ENCODE results near the gene ARHGAP26. TPM values are rescaled to one million over a fixed set of nuclear protein-coding genes. Genes with fewer than 3 reads are reported as not detected.

ARHGAP26 gene
- total and polyA plus RNA-seq, 2 donors (not counting 3 experiments of a cell fraction or from before 2014, with no cell fraction given) = 3.1 to 16.2 TPM

DNA sequence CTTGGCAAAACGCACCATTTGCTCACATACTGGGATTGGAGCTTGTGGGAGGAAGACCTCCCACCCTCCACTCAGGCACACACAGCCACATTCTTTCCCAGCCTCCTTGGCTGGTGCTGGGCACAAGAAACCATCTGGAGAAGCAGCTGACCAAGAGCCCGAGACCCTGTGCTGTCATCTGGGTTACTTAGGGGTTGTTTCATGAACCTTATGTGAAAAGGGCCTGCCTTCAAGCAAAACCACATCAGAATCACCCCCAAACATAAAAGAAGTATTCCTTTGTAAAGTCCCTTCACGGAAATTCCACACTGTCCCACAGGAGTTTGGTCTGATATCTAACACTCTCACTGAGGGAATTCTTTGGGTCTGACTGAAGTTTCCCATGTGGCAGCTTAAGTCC is 461.2 kb downstream of the ARHGAP26 start:
- CTCF ChIA-PET = no interaction called here
- intact Hi-C loops (cut with micrococcal nuclease) = no loop called here
- no peak for DNase-seq (ENCODE audit: low read depth, low spot score)
- no TSS peak for BruUV-seq (replicated peaks)
- Histone ChIP-seq H3K79me2 (ENCODE audit: control insufficient read depth, insufficient read depth, low read length) (no peaks in the 10 kb centered on the region), H3K36me3 (ENCODE audit: control insufficient read depth in 2 of 2, extremely low read depth in 1 of 2, insufficient read depth in 2 of 2, low read length in 2 of 2) (no peaks in the 10 kb centered on the region), H3K9me1 (replicated peaks; ENCODE audit: control insufficient read depth, extremely low read depth, insufficient read depth, low read length) (no peaks in the 10 kb centered on the region), H3K27me3 (ENCODE audit: control insufficient read depth in 2 of 2, insufficient read depth in 2 of 2, low read length in 2 of 2) (no peaks in the 10 kb centered on the region), H3K9me3 (replicated peaks; ENCODE audit: control insufficient read depth, insufficient read depth, low read length) (no peaks in the 10 kb centered on the region), H2AFZ (ENCODE audit: low read depth, low read length) (no peak overlapping the region), H3K4me1 (ENCODE audit: control insufficient read depth, extremely low read depth, insufficient read depth, low read length) (no peaks in the 10 kb centered on the region), H3K4me2 (ENCODE audit: insufficient read depth, low read length) (no peak overlapping the region), H3K27ac (ENCODE audit: insufficient read depth, low read depth, low read length) (no peak overlapping the region), H4K20me1 (replicated peaks; ENCODE audit: control insufficient read depth, extremely low read depth, insufficient read depth, low read length) (no peaks in the 10 kb centered on the region), H3K9ac (replicated peaks; ENCODE audit: extremely low read depth, insufficient read depth, low read length) (no peak overlapping the region), H3K4me3 (replicated peaks in 1 of 3; ENCODE audit: insufficient read depth in 1 of 3, low read depth in 1 of 3, low read length in 3 of 3) (no peak overlapping the region)
- dilution Hi-C loops (cut with MboI; ENCODE audit: extremely low pct_ligation_motif_present, low sequenced_read_pairs) = no loop called here
- TF ChIP-seq FOS (IDR thresholded peaks at IDR 0.05; ENCODE audit: borderline replicate concordance, insufficient read depth, low read length) (no peak), POLR2A (IDR thresholded peaks at IDR 0.05; ENCODE audit: low read depth, low read length) (no peak)
- POLR2A ChIA-PET = no interaction called here
- no peak for FAIRE-seq

DNA sequence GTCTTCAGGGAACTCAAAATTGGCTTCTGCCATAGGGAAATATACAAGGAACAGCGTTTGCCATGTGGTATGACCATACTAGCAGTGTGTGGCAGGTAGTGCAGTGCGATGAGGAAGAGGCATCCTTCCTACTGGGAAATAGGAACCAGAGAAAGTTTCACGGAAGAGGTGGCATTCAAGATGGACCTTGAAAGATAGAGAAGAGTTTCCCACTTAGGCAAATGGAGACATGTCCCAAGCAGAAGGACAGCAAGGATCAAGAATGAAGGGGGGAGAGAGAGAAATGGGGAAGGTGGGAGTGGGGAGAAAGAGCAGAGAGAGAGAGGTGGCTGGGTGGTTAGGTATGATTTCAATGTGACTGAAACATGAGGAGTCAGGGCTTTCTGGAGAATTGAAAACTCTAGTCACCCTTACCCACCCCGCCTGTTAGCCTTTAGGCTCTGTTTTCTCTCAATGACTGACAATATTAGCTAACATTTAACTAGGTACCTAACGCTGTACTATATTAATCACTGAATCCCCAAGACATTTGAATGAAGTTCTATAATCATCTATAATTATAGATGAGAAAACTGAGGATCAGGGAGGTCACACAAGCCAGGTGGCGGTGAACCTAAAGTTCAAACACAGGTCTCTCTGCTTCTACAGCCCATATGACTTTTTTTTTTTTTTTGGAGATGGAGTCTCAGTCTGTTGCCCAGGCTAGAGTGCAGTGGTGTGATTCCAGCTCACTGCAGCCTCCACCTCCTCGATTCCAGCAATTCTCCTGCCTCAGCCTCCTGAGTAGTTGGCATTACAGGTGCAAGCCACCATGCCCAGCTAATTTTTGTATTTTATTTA is 462.0 kb downstream of the ARHGAP26 start:
- Histone ChIP-seq H3K36me3 (ENCODE audit: control insufficient read depth in 2 of 2, extremely low read depth in 1 of 2, insufficient read depth in 2 of 2, low read length in 2 of 2) (no peaks in the 10 kb centered on the region), H3K79me2 (ENCODE audit: control insufficient read depth, insufficient read depth, low read length) (no peaks in the 10 kb centered on the region), H3K27ac (ENCODE audit: insufficient read depth, low read depth, low read length) (no peak overlapping the region), H3K27me3 (ENCODE audit: control insufficient read depth in 2 of 2, insufficient read depth in 2 of 2, low read length in 2 of 2) (no peaks in the 10 kb centered on the region), H3K9me3 (replicated peaks; ENCODE audit: control insufficient read depth, insufficient read depth, low read length) (no peaks in the 10 kb centered on the region), H3K4me1 (ENCODE audit: control insufficient read depth, extremely low read depth, insufficient read depth, low read length) (no peaks in the 10 kb centered on the region), H3K9me1 (replicated peaks; ENCODE audit: control insufficient read depth, extremely low read depth, insufficient read depth, low read length) (no peaks in the 10 kb centered on the region), H3K4me3 (replicated peaks in 1 of 3; ENCODE audit: insufficient read depth in 1 of 3, low read depth in 1 of 3, low read length in 3 of 3) (no peak overlapping the region), H2AFZ (ENCODE audit: low read depth, low read length) (no peak overlapping the region), H3K9ac (replicated peaks; ENCODE audit: extremely low read depth, insufficient read depth, low read length) (no peak overlapping the region), H4K20me1 (replicated peaks; ENCODE audit: control insufficient read depth, extremely low read depth, insufficient read depth, low read length) (no peaks in the 10 kb centered on the region), H3K4me2 (ENCODE audit: insufficient read depth, low read length) (no peak overlapping the region)
- FAIRE-seq (no peak), DNase-seq (ENCODE audit: low read depth, low spot score) (no peak)
- dilution Hi-C loops (cut with MboI; ENCODE audit: extremely low pct_ligation_motif_present, low sequenced_read_pairs) = no loop called here
- POLR2A ChIA-PET = no interaction called here
- BruUV-seq (replicated peaks) = no TSS peak
- intact Hi-C loops (cut with micrococcal nuclease) = no loop called here
- TF ChIP-seq MAX (IDR thresholded peaks at IDR 0.05; ENCODE audit: insufficient read depth, insufficient read length) (no peak), GATA2 (IDR thresholded peaks at IDR 0.05; ENCODE audit: insufficient read depth, insufficient read length, low read depth, low read length) (no peak)
- CTCF ChIA-PET = interaction anchor here (1.2 kb wide), 1 partner anchor 18 kb away, joined by 3 read pairs; no protein-coding TSS in a partner anchor
